Stimulated activated CD8-positive, alpha-beta memory T cell treated with anti-CD3 and anti-CD28 coated beads, Interleukin-7, amount 100 ng/mL, for 24 hours (primary cell): ENCODE measurements around the gene ST6GALNAC3.

ENCODE experiments used
- DNase-seq: peaks from one replicate; pipeline ENCODE4 v3.0.0-alpha.2; 2020; ENCODE audit warnings: low read depth

Gene ST6GALNAC3

GRCh38 chr1:76444773-76445172 is 370.2 kb downstream of the ST6GALNAC3 start:
- DNase-seq: no peak

DNA sequence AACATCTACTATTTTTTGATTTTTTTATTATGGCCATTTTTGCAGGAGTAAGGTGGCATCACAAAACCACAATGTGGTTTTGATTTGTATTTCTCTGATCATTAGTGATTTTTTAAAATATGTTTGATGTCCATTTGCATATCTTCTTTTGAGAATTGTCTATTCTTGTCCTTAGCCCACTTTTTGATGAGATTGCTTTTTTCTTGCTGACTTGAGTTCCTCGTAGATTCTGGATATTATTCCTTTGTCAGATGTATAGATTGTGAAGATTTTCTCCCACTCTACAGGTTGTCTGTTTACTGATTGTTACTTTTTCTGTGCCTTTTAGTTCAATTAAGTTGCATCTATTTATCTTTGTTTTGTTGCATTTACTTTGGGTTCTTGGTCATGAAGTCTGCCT is 375.7 kb downstream of the ST6GALNAC3 start:
- DNase-seq: no peak

GRCh38 chr1:76463278-76463677 is 388.7 kb downstream of the ST6GALNAC3 start:
- DNase-seq: no peak

DNA sequence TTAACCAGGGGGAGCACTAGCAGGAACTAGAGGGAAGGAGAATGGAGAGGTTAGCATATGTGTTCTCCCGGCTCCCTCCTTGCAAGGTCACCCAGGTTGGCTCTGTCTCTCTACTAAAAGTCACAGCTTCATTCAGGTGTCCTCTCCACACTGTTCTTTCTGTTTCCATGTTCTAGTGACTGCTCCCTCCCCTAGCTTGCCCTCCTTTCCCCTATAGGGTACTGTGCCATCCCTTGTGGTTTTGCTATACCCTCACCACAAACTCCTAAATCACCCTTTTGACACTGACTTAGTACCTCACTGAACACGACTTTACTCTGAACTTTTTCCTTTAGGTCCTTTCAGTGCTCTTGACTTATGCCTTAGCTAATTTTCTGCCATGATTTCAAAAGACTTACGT is 389.3 kb downstream of the ST6GALNAC3 start:
- no peak for DNase-seq

GRCh38 chr1:76465030-76465429 is 390.5 kb downstream of the ST6GALNAC3 start:
- no peak for DNase-seq

DNA sequence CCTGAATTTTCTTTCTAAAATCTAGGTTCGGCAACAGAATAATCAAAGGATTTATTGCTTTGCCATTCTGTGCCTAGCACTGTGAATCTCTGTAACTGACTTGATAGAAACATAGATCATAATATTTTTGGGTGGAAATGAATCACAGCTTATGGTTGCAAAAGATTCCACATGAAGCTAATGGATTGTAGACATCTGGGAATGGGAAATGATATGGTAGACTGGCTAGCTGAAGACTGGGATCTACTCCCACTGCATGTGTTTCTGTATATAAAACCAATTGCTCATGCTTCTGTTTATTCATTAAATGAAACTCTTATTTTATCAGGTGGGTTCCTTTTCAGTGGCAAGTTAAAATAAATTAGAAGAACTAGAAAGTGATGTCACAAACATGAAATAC is 395.6 kb downstream of the ST6GALNAC3 start:
- DNase-seq: no peak

DNA sequence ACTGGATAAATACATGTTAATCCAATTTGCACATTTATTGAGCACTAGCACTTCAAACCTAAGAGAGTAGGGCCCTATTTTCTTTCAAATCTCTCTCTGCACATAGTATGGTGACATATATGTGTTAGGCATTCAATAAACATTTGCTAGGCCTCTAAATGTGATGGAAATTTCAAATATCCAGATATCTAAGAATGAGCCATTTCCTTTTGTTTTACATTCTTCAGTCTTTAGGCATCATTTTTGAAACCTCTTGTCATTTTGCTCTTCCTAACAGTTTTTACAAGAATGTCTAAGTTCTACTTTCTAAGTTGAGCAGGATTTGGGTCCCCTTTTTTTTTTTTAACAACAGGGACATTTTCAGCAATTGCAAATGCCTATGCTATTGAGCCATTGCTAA is 397.0 kb downstream of the ST6GALNAC3 start:
- no peak for DNase-seq

DNA sequence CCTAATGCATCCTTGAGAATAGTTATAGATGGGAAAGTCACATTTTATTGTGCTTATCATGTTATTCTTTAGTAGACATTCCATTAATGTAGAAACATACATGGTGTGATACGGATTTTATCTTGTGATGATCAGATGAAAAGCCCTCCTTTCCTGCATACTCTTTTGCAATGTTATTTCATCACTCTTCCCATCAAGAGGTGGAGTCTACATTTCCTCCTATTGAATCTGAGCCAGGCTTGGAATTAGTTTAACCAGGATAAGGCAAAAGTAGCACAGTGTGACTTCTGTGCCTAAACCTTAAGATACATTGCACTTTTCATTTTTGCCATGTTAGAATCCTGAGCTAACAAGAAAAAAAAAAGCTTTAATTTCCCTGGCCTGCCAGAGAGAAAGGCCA is 399.0 kb downstream of the ST6GALNAC3 start:
- DNase-seq: no peak

GRCh38 chr1:76474922-76475321 is 400.4 kb downstream of the ST6GALNAC3 start:
- DNase-seq: no peak

- no peak for DNase-seq
These were observed 402.6 kb downstream of the ST6GALNAC3 start for GRCh38 chr1:76477156-76477555.

DNA sequence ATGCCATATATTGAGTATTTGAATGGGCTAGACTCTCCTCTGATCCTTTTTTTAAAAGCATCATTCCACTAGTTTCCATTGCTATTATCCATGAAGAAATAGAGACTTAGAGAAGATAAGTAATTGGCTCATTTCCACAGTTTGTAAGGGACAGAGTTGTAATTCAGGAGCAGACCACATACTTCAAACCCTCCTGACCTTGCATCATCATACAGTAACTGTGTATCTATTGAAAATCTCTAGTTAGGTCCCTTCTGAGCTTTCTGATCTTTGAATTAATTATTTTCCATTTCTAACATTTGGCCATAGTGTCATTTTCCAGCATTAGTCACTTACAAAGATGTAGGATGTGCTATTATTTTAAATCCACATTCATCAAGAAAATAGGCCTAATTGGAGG is 406.3 kb downstream of the ST6GALNAC3 start:
- DNase-seq: no peak

- no peak for DNase-seq
These were observed 407.1 kb downstream of the ST6GALNAC3 start for GRCh38 chr1:76481672-76482071.

DNA sequence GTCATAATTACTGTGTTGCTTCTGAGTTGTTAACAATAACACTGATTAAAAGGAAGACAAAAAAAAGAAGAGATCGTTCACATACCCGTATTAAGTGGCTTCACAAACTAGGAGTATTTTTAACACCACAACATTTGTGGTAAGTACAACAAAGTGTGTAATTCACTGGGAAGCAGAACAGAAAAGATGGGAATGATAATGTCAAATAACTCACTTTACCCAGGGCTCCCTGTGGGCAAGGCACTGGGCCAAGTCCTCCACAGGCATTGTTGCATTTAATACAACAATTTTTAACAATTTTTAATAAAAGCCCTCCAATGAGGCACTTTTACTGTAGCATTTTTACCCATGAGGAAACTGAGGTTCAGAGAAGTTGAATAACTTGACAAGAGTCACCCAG is 407.7 kb downstream of the ST6GALNAC3 start:
- DNase-seq: no peak

GRCh38 chr1:76491737-76492136 is 417.2 kb downstream of the ST6GALNAC3 start:
- DNase-seq: no peak

- no peak for DNase-seq
These were observed 418.3 kb downstream of the ST6GALNAC3 start for GRCh38 chr1:76492752-76493430.

DNA sequence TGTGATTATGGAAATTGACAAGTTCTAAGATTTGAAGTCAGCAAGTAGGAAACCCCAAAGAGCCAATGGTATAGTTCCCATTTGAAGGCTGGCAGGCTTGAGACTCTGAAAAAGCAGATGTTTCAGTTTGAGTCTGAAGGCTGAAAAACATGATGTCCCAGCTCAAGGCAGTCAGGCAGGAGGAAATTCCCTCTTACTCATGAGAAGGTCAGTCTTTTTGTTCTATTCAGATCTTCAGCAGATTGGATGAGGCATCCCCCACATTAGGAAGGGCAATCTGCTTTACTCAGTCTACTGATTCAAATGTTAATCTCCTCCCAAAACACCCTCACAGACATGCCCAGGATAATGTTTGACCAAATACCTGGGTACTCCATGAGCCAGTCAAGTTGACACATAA is 420.3 kb downstream of the ST6GALNAC3 start:
- no peak for DNase-seq

DNA sequence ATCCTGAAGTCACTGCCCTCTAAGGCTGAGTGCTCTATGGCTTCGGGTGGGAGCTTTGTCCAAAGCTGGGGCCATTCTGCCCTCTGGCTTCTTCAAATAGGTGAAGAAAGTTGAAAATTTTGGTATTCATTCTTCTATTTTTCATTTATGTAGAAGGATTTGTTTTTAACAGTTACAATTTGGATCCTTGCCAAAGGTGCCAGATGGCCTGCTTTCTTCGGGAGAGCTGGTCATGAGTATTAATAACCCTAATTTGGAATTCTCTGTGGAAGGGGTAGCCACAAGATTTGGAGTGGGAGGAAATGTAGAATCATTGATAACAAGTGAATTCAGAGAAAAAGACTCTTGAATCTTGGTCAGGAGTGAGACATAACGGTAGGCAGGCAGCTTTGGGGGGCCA is 422.3 kb downstream of the ST6GALNAC3 start:
- DNase-seq: no peak

DNA sequence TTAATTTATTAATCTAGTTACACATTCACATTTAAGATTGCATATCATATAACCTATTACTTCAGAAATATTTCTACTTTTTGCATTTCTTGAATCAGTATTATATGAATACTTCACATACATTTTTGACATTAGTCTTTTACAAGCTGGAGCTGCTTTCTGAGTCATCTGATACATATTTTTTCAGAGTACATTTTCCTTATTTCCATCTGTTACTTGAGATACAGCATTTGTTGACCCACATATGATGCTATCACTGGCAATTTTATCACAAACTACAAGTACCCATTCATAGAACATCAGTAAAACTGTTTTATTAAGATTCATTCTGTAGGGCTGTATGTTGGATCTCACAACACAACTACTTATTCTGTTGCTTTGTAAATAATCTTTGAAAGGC is 425.6 kb downstream of the ST6GALNAC3 start:
- no peak for DNase-seq

- no peak for DNase-seq
These were observed 426.6 kb downstream of the ST6GALNAC3 start for GRCh38 chr1:76501136-76501535.

- DNase-seq: no peak
These were observed 427.2 kb downstream of the ST6GALNAC3 start for GRCh38 chr1:76501586-76502219.

- no peak for DNase-seq
These were observed 428.6 kb downstream of the ST6GALNAC3 start for GRCh38 chr1:76503100-76503499.

- no peak for DNase-seq
These were observed 429.2 kb downstream of the ST6GALNAC3 start for GRCh38 chr1:76503736-76504135.

GRCh38 chr1:76507376-76507775 is 432.8 kb downstream of the ST6GALNAC3 start:
- no peak for DNase-seq

GRCh38 chr1:76508871-76509270 is 434.3 kb downstream of the ST6GALNAC3 start:
- no peak for DNase-seq
